RWPE2 (cell line): ENCODE measurements around the gene MYO7A.
A peak's percentile ranks its signal among the peaks of the same experiment; 100 is the strongest.

Experiments used
- ATAC-seq: fragments of 200-7000 bp; cut with Tn5 transposase; 3 replicates; pipeline ENCODE4 v1.9.1; 2021; ENCODE audit warnings: low read depth
- DNase-seq: peaks from one replicate; pipeline ENCODE4 v3.0.0-alpha.2; 2020; ENCODE audit warnings: low spot score
- H3K27ac ChIP-seq: fragments of 450-650 bp; 2 replicates; pipeline ENCODE4 v1.5.1; 2017; ENCODE audit warnings: mild to moderate bottlenecking; ENCODE audit not compliant: poor library complexity, severe bottlenecking
- H3K27me3 ChIP-seq: fragments of 250-450 bp; sonication (Bioruptor Pico); 2 replicates; pipeline ENCODE4 v1.5.1; 2021; ENCODE audit warnings: mild to moderate bottlenecking, moderate library complexity; ENCODE audit not compliant: insufficient read depth, poor library complexity, severe bottlenecking
- H3K36me3 ChIP-seq: fragments of 250-450 bp; sonication (Bioruptor Pico); 2 replicates; pipeline ENCODE4 v1.5.1; 2020; ENCODE audit warnings: low read depth, mild to moderate bottlenecking, moderate library complexity
- H3K4me1 ChIP-seq: fragments of 250-450 bp; sonication (Bioruptor Pico); 2 replicates; pipeline ENCODE4 v1.5.1; 2021; ENCODE audit warnings: mild to moderate bottlenecking, moderate library complexity; ENCODE audit not compliant: insufficient read depth, poor library complexity, severe bottlenecking
- H3K4me3 ChIP-seq: fragments of 250-450 bp; sonication (Bioruptor Pico); 2 replicates; pipeline ENCODE4 v1.5.1; 2021; ENCODE audit warnings: mild to moderate bottlenecking, moderate library complexity; ENCODE audit not compliant: severe bottlenecking
- H3K9me3 ChIP-seq: fragments of 250-450 bp; sonication (Bioruptor Pico); 2 replicates; pipeline ENCODE4 v1.5.1; 2021; ENCODE audit warnings: mild to moderate bottlenecking, moderate library complexity; ENCODE audit not compliant: severe bottlenecking
- CTCF ChIP-seq: fragments of 450-650 bp; IDR thresholded peaks from one replicate; pipeline ENCODE4 v1.5.1; 2017; ENCODE audit warnings: mild to moderate bottlenecking, moderate library complexity; ENCODE audit not compliant: poor library complexity, severe bottlenecking

Gene MYO7A

GRCh38 chr11:77102246-77103210, 25.5 kb upstream of the MYO7A start, which contains the start of gene OMP:
Gene OMP, plus strand, starts transcription at chr11:77102840. Its CDS starts 0 bp downstream, at chr11:77102840.
- Histone ChIP-seq H3K9me3 (no peaks in the 10 kb centered on the region), H3K27me3 (no peaks in the 10 kb centered on the region), H3K27ac (no peak within 1 kb of the TSS), H3K36me3 (no peaks in the 10 kb centered on the region), H3K4me3 (no peak within 1 kb of the TSS), H3K4me1 (no peaks in the 10 kb centered on the region)
- DNase-seq = peak; percentile 32
- TF ChIP-seq CTCF = no peak
- no peak for ATAC-seq

DNA sequence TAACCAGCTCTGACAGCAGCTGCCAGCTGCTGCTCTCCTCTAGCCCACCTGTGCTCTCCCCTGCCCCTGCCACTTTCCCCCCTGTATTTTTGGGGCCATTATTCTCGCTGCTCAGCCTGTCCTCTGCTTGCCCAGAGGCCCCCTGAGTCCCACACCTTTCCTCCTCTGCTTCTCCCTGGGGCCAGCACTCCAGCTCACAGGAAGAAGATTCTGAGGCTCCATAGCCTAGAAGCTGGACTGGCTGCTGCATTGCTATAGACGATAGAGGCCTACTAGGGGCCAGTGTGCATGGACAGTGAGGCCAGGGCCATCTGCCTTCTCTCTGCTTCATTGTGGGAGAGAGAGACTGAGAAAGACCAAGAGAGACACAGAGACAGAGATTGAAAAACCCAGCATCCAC, 24.7 kb upstream of the MYO7A start:
- DNase-seq (no peak), ATAC-seq (no peak)
- Histone ChIP-seq H3K27me3 (no peaks in the 10 kb centered on the region), H3K9me3 (no peaks in the 10 kb centered on the region), H3K4me1 (peaks cover 3% of the 10 kb centered on the region), H3K27ac (no peak overlapping the region), H3K36me3 (no peaks in the 10 kb centered on the region), H3K4me3 (no peak overlapping the region)
- no peak for TF ChIP-seq CTCF

GRCh38 chr11:77104727-77105126, 23.3 kb upstream of the MYO7A start:
- Histone ChIP-seq H3K27ac (no peak overlapping the region), H3K4me1 (peaks cover 3% of the 10 kb centered on the region), H3K27me3 (no peaks in the 10 kb centered on the region), H3K36me3 (no peaks in the 10 kb centered on the region), H3K4me3 (no peak overlapping the region), H3K9me3 (no peaks in the 10 kb centered on the region)
- TF ChIP-seq CTCF = no peak
- ATAC-seq = no peak
- no peak for DNase-seq

- no peak overlapping the region for H3K27ac ChIP-seq
- H3K9me3 ChIP-seq = no peaks in the 10 kb centered on the region
- H3K4me3 ChIP-seq = no peak overlapping the region
- peaks cover 3% of the 10 kb centered on the region for H3K4me1 ChIP-seq
- TF ChIP-seq CTCF = no peak
- no peaks in the 10 kb centered on the region for H3K27me3 ChIP-seq
- DNase-seq (no peak), ATAC-seq (no peak)
- no peaks in the 10 kb centered on the region for H3K36me3 ChIP-seq
Observed at GRCh38 chr11:77106321-77106720, 21.7 kb upstream of the MYO7A start.

- Histone ChIP-seq H3K27me3 (no peaks in the 10 kb centered on the region), H3K27ac (no peak overlapping the region), H3K4me3 (no peak overlapping the region), H3K4me1 (peaks cover 3% of the 10 kb centered on the region), H3K36me3 (no peaks in the 10 kb centered on the region), H3K9me3 (no peaks in the 10 kb centered on the region)
- TF ChIP-seq CTCF = no peak
- DNase-seq = no peak
- ATAC-seq = no peak
Observed at GRCh38 chr11:77106759-77107158, 21.3 kb upstream of the MYO7A start.
